BJ (cell line): Measurements from ENCODE around the gene NELFA. TPM values are rescaled to one million over a fixed set of nuclear protein-coding genes. Genes with fewer than 3 reads are reported as not detected.

Source experiments
- CTCF ChIA-PET: fragments of 350-600 bp; formaldehyde crosslinking; extraction: SDS; loops from one replicate; lab custom pipeline; 2021; ENCODE audit warnings: antibody characterized with exemption, inconsistent platforms; lab: Yijun Ruan, JAX
- POLR2A ChIA-PET: fragments of 300-600 bp; sonication (Branson Sonifier 250); formaldehyde crosslinking; extraction: SDS; loops from one replicate; lab custom pipeline; 2021; ENCODE audit warnings: antibody characterized with exemption; lab: Charles Lee
- DNase-seq: peaks from one replicate; pipeline ENCODE4 v3.0.0-alpha.2; 2011; ENCODE audit warnings: low read depth
- H3K27me3 ChIP-seq: 2 replicates; pipeline ENCODE4 v1.6.0; 2011; ENCODE audit warnings: low read length; ENCODE audit not compliant: control insufficient read depth, insufficient read depth
- H3K36me3 ChIP-seq: 2 replicates; pipeline ENCODE4 v1.5.1; 2011; ENCODE audit warnings: low read length; ENCODE audit not compliant: control insufficient read depth, insufficient read depth
- H3K4me3 ChIP-seq: 2 replicates; pipeline ENCODE4 v1.5.1; 2011; ENCODE audit warnings: low read depth, mild to moderate bottlenecking, control low read depth, low read length
- CTCF ChIP-seq: IDR thresholded peaks from 2 replicates; pipeline ENCODE4 v1.5.1; 2011; ENCODE audit warnings: low read depth, mild to moderate bottlenecking, control low read depth, inconsistent platforms, low read length, moderate library complexity; ENCODE audit not compliant: insufficient read depth
- polyA plus RNA-seq: library from polyadenylated mRNA; depleted of rRNA; stranded (reverse); fragments of >200 nt; gene quantifications from 2 replicates; pipeline ENCODE4 v1.2.3, GENCODE V29; 2011

Gene NELFA
- polyA plus RNA-seq, 1 experiment: 12.8 TPM

DNA sequence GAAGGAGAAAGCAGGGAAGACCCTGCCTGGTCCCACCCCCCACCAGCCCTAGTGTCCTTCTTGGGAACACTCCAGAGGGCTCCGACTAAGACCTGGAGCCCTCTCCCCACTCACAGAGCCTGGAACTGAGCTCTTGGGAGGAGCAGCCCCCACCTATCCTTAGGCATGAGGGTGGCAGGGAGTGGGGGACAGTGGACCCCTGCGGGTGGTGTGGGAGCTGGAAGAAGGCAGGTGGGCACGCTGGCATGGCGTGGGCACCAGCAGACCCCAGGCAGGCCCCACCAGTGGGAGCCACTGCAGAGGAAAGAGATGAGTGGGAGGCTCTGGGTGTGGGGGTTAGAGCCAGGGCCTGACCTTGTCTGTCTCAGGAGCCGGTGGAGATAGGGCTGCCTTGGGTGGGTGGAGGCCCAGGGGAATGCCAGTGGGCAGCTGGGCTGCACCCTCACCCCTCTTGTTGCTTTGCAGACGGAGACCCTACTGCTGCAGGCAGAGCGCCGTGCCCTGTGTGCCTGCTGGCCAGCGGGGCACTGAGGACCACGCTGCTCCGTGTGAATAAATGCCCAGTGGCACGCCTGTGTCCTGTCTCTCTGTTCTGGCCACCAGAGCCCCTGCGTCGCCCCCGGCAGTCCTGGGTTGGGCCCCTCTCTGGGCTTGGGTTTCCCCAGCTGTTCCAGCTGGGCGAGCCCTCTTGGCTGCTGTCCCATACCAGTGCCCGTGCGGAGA is 34.8 kb upstream of the NELFA start:
- no peak for TF ChIP-seq CTCF
- no peaks in the 10 kb centered on the region; the same call in 1 of the 2 replicates for H3K36me3 ChIP-seq
- no peak for DNase-seq
- H3K27me3 ChIP-seq: peaks cover 7% of the 10 kb centered on the region
- POLR2A ChIA-PET: no interaction called here
- H3K4me3 ChIP-seq: no peak overlapping the region
- CTCF ChIA-PET: no interaction called here

DNA sequence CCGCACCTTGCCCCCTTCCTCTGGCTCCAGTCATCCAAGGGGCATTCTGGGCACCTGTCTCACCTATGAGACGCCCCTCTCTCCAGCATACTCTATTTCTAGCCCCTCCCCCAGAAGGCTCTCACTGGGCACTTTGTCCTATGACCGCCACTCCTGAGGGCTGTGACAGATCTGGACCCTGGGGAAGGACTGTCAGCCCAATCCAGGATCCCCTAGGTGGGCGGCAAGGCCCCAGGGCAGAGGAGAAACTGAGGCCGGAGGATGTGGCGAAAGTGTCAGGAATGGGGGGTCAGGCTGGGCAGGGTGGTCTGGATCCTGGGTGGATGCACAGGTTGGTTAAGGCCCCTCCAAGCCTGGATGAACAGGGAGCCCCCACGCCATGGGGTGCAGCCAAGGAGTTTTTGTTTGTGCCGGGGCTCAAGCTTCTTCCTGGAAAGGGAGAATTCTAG is 34.2 kb upstream of the NELFA start:
- Histone ChIP-seq H3K4me3 (no peak overlapping the region), H3K36me3 (no peaks in the 10 kb centered on the region; the same call in 1 of the 2 replicates), H3K27me3 (peaks cover 7% of the 10 kb centered on the region)
- no peak for DNase-seq
- ChIA-PET CTCF (no interaction called here), POLR2A (no interaction called here)
- no peak for TF ChIP-seq CTCF

- Histone ChIP-seq H3K4me3 (peak overlapping the region; percentile 72), H3K36me3 (no peaks in the 10 kb centered on the region; the same call in 1 of the 2 replicates), H3K27me3 (peaks cover 7% of the 10 kb centered on the region)
- CTCF ChIA-PET: no interaction called here
- no peak for TF ChIP-seq CTCF
- DNase-seq: no peak
- POLR2A ChIA-PET: no interaction called here
Observed at GRCh38 chr4:2042204-2042946, 33.6 kb upstream of the NELFA start.

DNA sequence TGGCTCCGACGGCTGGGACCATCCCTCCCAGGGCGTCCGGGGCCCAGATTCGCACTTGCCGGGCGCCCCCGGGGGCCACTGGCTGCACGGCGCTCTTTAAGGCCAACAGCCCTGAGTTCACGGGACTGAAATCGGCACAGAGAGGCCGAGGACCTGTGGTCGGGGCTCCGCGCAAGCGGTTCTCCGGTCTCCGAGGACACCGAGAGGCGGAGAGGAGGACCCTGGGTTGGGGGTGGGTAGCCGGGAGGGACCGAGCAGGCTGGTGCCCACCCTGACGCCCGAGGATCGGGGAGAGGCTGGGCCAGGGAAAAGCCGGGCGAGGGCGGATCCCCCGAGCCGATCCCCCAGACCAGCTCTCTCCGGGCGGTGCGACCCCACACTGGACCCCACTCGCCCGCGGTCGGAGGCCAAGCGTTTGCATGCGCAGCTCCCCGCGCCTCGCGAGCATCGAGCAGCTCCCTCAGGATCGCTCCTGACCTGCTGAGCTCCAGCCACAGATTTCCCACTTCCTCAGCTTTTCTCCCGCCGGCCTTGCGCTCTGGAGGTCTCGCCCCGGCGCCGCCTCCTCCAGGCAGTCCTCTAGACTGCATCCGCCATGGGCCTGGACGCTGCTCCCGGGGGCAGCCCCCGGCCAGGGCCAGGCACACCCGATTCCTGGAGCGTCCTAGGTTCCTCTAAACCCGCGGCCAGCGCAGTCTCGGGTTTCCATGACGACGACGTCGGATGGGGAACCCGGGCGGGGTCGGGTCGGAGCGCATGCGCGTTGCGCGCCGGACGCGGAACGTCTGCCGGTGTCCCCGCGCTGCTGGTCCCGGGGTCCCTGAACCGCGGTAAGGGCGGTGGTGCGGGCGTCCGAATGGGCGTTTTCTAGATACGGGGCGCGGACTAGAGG is 32.7 kb upstream of the NELFA start:
- Histone ChIP-seq H3K36me3 (no peaks in the 10 kb centered on the region; the same call in 1 of the 2 replicates), H3K27me3 (peaks cover 12% of the 10 kb centered on the region), H3K4me3 (peak overlapping the region; percentile 72)
- DNase-seq: peak; percentile 6
- ChIA-PET POLR2A (no interaction called here), CTCF (no interaction called here)
- TF ChIP-seq CTCF: no peak
